WTC11 (cell line): Measurements from ENCODE around the gene CNPY3. TPM values are rescaled to one million over a fixed set of nuclear protein-coding genes. Genes with fewer than 3 reads are reported as not detected.

Source experiments
- ATAC-seq: fragments of 200-7000 bp; cut with Tn5 transposase; 2 replicates; pipeline ENCODE4 v1.10.0; 2021; ENCODE audit warnings: mild to moderate bottlenecking, moderate library complexity
- CTCF ChIA-PET: fragments of 300-600 bp; sonication (Branson Sonifier 250); formaldehyde crosslinking; loops from one replicate; lab custom pipeline; 2021; ENCODE audit warnings: antibody characterized with exemption; lab: Charles Lee
- POLR2A ChIA-PET: fragments of 350-600 bp; sonication (Branson Sonifier 250); formaldehyde crosslinking; loops from one replicate; lab custom pipeline; 2021; ENCODE audit warnings: antibody characterized with exemption; lab: Charles Lee
- DNase-seq: peaks from one replicate; pipeline ENCODE4 v3.0.0; 2021; ENCODE audit warnings: low spot score
- H3K27ac Mint-ChIP-seq: 2 replicates; pipeline ENCODE4 v1.8.0; 2021; ENCODE audit warnings: mixed read lengths
- H3K27me3 Mint-ChIP-seq: 2 replicates; pipeline ENCODE4 v1.8.0; 2021; ENCODE audit warnings: low read depth, mild to moderate bottlenecking, moderate library complexity, mixed read lengths
- H3K36me3 Mint-ChIP-seq: 2 replicates; pipeline ENCODE4 v1.8.0; 2021; ENCODE audit warnings: mixed read lengths
- H3K4me1 Mint-ChIP-seq: 2 replicates; pipeline ENCODE4 v1.8.0; 2022; ENCODE audit warnings: mixed read lengths
- H3K4me3 Mint-ChIP-seq: 2 replicates; pipeline ENCODE4 v1.8.0; 2021; ENCODE audit warnings: mild to moderate bottlenecking, moderate library complexity, mixed read lengths
- H3K9me3 Mint-ChIP-seq: 2 replicates; pipeline ENCODE4 v1.8.0; 2021; ENCODE audit warnings: mixed read lengths
- AFF4 ChIP-seq: sonication (generic); formaldehyde crosslinking; IDR thresholded peaks from 2 replicates; pipeline ENCODE4 v1.8.1; 2023; ENCODE audit warnings: mild to moderate bottlenecking, missing genetic modification reagents, borderline replicate concordance
- CTCF ChIP-seq: fragments of 200-600 bp; IDR thresholded peaks from 2 replicates; pipeline ENCODE4 v1.8.0; 2022; ENCODE audit warnings: antibody characterized with exemption
- ELF4 ChIP-seq: sonication (generic); formaldehyde crosslinking; IDR thresholded peaks from 2 replicates; pipeline ENCODE4 v1.8.1; 2022; ENCODE audit warnings: low read depth, mild to moderate bottlenecking, moderate library complexity, missing genetic modification reagents
- FOXJ3 ChIP-seq: sonication (generic); formaldehyde crosslinking; IDR thresholded peaks from 2 replicates; pipeline ENCODE4 v1.9.0; 2021; ENCODE audit warnings: missing genetic modification reagents, mild to moderate bottlenecking, borderline replicate concordance
- FOXK1 ChIP-seq: sonication (generic); formaldehyde crosslinking; IDR thresholded peaks from 2 replicates; pipeline ENCODE4 v1.8.0; 2022; ENCODE audit warnings: mild to moderate bottlenecking, moderate library complexity, missing genetic modification reagents
- GABPB1 ChIP-seq: sonication (generic); formaldehyde crosslinking; IDR thresholded peaks from 2 replicates; pipeline ENCODE4 v1.8.1; 2023; ENCODE audit warnings: mild to moderate bottlenecking, missing genetic modification reagents
- IRF2 ChIP-seq: sonication (generic); formaldehyde crosslinking; IDR thresholded peaks from 2 replicates; pipeline ENCODE4 v1.8.0; 2022; ENCODE audit warnings: low read depth, missing genetic modification reagents, borderline replicate concordance
- JAZF1 ChIP-seq: fragments of 250-450 bp; sonication (Bioruptor Pico); IDR thresholded peaks from 2 replicates; pipeline ENCODE4 v1.9.0; 2021; ENCODE audit warnings: moderate library complexity, mild to moderate bottlenecking, inconsistent platforms
- MAX ChIP-seq: sonication (generic); formaldehyde crosslinking; IDR thresholded peaks from 2 replicates; pipeline ENCODE4 v1.8.0; 2022; ENCODE audit warnings: mild to moderate bottlenecking, missing genetic modification reagents
- MXD4 ChIP-seq: fragments of 250-450 bp; sonication (Bioruptor Pico); IDR thresholded peaks from 2 replicates; pipeline ENCODE4 v1.8.0; 2021; ENCODE audit warnings: mild to moderate bottlenecking, moderate library complexity, borderline replicate concordance
- NFYB ChIP-seq: sonication (generic); formaldehyde crosslinking; conservative IDR thresholded peaks from 2 replicates; pipeline ENCODE4 v1.8.0; 2022; ENCODE audit warnings: low read depth, missing genetic modification reagents
- NR3C1 ChIP-seq: sonication (generic); formaldehyde crosslinking; conservative IDR thresholded peaks from 2 replicates; pipeline ENCODE4 v1.8.1; 2023; ENCODE audit warnings: low read depth, mild to moderate bottlenecking, missing genetic modification reagents
- RELA ChIP-seq: sonication (generic); formaldehyde crosslinking; IDR thresholded peaks from 2 replicates; pipeline ENCODE4 v1.8.1; 2022; ENCODE audit warnings: missing genetic modification reagents, mild to moderate bottlenecking, borderline replicate concordance
- SMAD3 ChIP-seq: sonication (generic); formaldehyde crosslinking; IDR thresholded peaks from 2 replicates; pipeline ENCODE4 v1.8.0; 2022; ENCODE audit warnings: missing genetic modification reagents, mild to moderate bottlenecking, borderline replicate concordance
- SOX15 ChIP-seq: fragments of 250-450 bp; sonication (Bioruptor Pico); IDR thresholded peaks from 2 replicates; pipeline ENCODE4 v1.9.0; 2021; ENCODE audit warnings: mild to moderate bottlenecking
- TEAD1 ChIP-seq: sonication (generic); formaldehyde crosslinking; IDR thresholded peaks from 2 replicates; pipeline ENCODE4 v1.8.0; 2022; ENCODE audit warnings: mild to moderate bottlenecking, missing genetic modification reagents
- ZBTB43 ChIP-seq: sonication (generic); formaldehyde crosslinking; IDR thresholded peaks from 2 replicates; pipeline ENCODE4 v1.8.1; 2023; ENCODE audit warnings: mild to moderate bottlenecking, missing genetic modification reagents
- ZNF263 ChIP-seq: sonication (generic); formaldehyde crosslinking; IDR thresholded peaks from 2 replicates; pipeline ENCODE4 v1.8.1; 2022; ENCODE audit warnings: low read depth, mild to moderate bottlenecking, moderate library complexity, missing genetic modification reagents
- total RNA-seq: library from RNA; stranded (reverse); gene quantifications from 3 replicates; pipeline ENCODE4 v1.2.3, GENCODE V29; 2021

Gene CNPY3
- total RNA-seq, 1 experiment from 2014 or later: 67.0 TPM

GRCh38 chr6:42896178-42896719, 33.0 kb upstream of the CNPY3 start:
- Mint-ChIP-seq H3K27ac (no peak overlapping the region), H3K27me3 (no peaks in the 10 kb centered on the region), H3K36me3 (no peaks in the 10 kb centered on the region), H3K4me3 (no peak overlapping the region), H3K9me3 (no peaks in the 10 kb centered on the region), H3K4me1 (peaks cover 25% of the 10 kb centered on the region)
- CTCF ChIA-PET: interaction anchor here (1.2 kb wide), 1 partner anchor 234 kb away, joined by 3 read pairs; no protein-coding TSS in a partner anchor
- no peak for TF ChIP-seq JAZF1 (CRISPR knock-in tag)
- TF ChIP-seq TEAD1 (CRISPR knock-in tag): no peak
- TF ChIP-seq RELA (CRISPR knock-in tag): no peak
- TF ChIP-seq ELF4: no peak
- TF ChIP-seq FOXJ3: no peak
- TF ChIP-seq NFYB (CRISPR knock-in tag): no peak
- TF ChIP-seq ZNF263 (CRISPR knock-in tag): no peak
- TF ChIP-seq MXD4: no peak
- no peak for TF ChIP-seq IRF2 (CRISPR knock-in tag)
- no peak for TF ChIP-seq GABPB1 (CRISPR knock-in tag)
- no peak for TF ChIP-seq AFF4 (CRISPR knock-in tag)
- no peak for TF ChIP-seq SOX15 (CRISPR knock-in tag)
- TF ChIP-seq FOXK1 (CRISPR knock-in tag): no peak
- TF ChIP-seq ZBTB43: no peak
- TF ChIP-seq NR3C1 (CRISPR knock-in tag): no peak
- no peak for DNase-seq
- ATAC-seq: no peak
- POLR2A ChIA-PET: no interaction called here

- Mint-ChIP-seq H3K36me3 (no peaks in the 10 kb centered on the region), H3K9me3 (no peaks in the 10 kb centered on the region), H3K4me1 (peaks cover 32% of the 10 kb centered on the region), H3K4me3 (no peak overlapping the region), H3K27ac (no peak overlapping the region)
- POLR2A ChIA-PET: no interaction called here
- ATAC-seq: no peak
- peak; percentile 75 for DNase-seq
- TF ChIP-seq CTCF: peak; percentile 68
- TF ChIP-seq TEAD1 (CRISPR knock-in tag): no peak
- no peak for TF ChIP-seq MAX (CRISPR knock-in tag)
- no peak for TF ChIP-seq SMAD3 (CRISPR knock-in tag)
- TF ChIP-seq, all 79 proteins: peak for 1
- H3K27me3 Mint-ChIP-seq: no peaks in the 10 kb centered on the region
- CTCF ChIA-PET: interaction anchor here (0.7 to 1.4 kb wide), 12 partner anchors 10 to 237 kb away, joined by 3 to 11 read pairs (median 4); partner anchors contain the start of genes PPP2R5D and RPL7L1
Observed at GRCh38 chr6:42898891-42899361, 30.4 kb upstream of the CNPY3 start.
